Testis (tissue), 5 donors: Measurements from ENCODE around the gene NSUN5. TPM values are rescaled to one million over a fixed set of nuclear protein-coding genes. Genes with fewer than 3 reads are reported as not detected.

Source experiments
- DNase-seq: peaks from one replicate; pipeline ENCODE4 v3.0.0-alpha.2; 2019
- H3K27ac ChIP-seq, 2 donors: fragments of 200-600 bp; sonication (generic); one replicate each; pipeline ENCODE4 v1.5.1; 2019
- H3K27me3 ChIP-seq: fragments of 200-600 bp; sonication (generic); one replicate; pipeline ENCODE4 v1.5.1; 2019
- H3K36me3 ChIP-seq: fragments of 200-600 bp; sonication (generic); one replicate; pipeline ENCODE4 v1.5.1; 2017; ENCODE audit warnings: low read depth; ENCODE audit errors: missing control alignments
- H3K4me1 ChIP-seq: fragments of 200-600 bp; sonication (generic); one replicate; pipeline ENCODE4 v1.5.1; 2019
- H3K4me3 ChIP-seq, 2 donors: fragments of 200-600 bp; sonication (generic); one replicate each; pipeline ENCODE4 v1.5.1; 2017 to 2019
- H3K9me3 ChIP-seq: fragments of 200-600 bp; sonication (generic); one replicate; pipeline ENCODE4 v1.5.1; 2017
- POLR2A ChIP-seq: fragments of 450-650 bp; IDR thresholded peaks from one replicate; pipeline ENCODE4 v1.6.1; 2017; ENCODE audit warnings: antibody characterized with exemption, mild to moderate bottlenecking, moderate library complexity
- WGBS, 2 donors: methylation state at CpG; one replicate each; pipeline ENCODE4 v1.1.5; 2018; 5-methylcytosine and 5-hydroxymethylcytosine counted together
- intact Hi-C: fragments of 100-400 bp; cut with DNase I; formaldehyde crosslinking; loops from one replicate; pipeline ENCODE4 v1.15.1; 2023; ENCODE audit warnings: low total_unique reads
- long read RNA-seq, 2 donors: transcript quantifications; one replicate each; lab custom pipeline, GENCODE V29; 2026
- polyA plus RNA-seq: library from polyadenylated mRNA; stranded (reverse); fragments of 350-450 nt; fragmentation: Illumina TruSeq; extraction: RNeasy Lipid Tissue Mini Kit (QIAGEN cat#74804); gene quantifications from one replicate; pipeline ENCODE4 v1.2.3, GENCODE V29; 2014; ENCODE audit warnings: low read depth, low replicate concordance; ENCODE audit not compliant: insufficient read depth
- total RNA-seq, 2 donors: library from RNA; depleted of rRNA; stranded (reverse); fragments of >200 nt; gene quantifications; one replicate each; pipeline ENCODE4 v1.2.3, GENCODE V29; 2016
- TF ChIP-seq, protein P1 (sequence below), 3 experiments: fragments of 450-650 bp in 2 of 3; fragments of 200-600 bp in 1 of 3; sonication (generic) in 1 of 3; IDR thresholded peaks; one replicate each; pipeline ENCODE4 v1.5.1; 2016 to 2019; ENCODE audit warnings: antibody characterized with exemption in 3 of 3, mild to moderate bottlenecking in 2 of 3, moderate library complexity in 1 of 3

NSUN5 gene
- total RNA-seq, result 10 to 100 TPM; 44.3 to 53.9 TPM
- 36.9 TPM for polyA plus RNA-seq
- long read RNA-seq, donor 1, transcript NSUN5-204 (10 exons, 1,663 nt), result major isoform, 7 of 10 reads
- long read RNA-seq, donor 1, partial matches to known transcripts, result 0 of 10 reads
- long read RNA-seq, donor 1, other reads (novel, unspliced or antisense), result 0 of 10 reads
- long read RNA-seq, donor 2, transcript NSUN5-204 (10 exons, 1,663 nt), result major isoform, 6 of 7 reads
- long read RNA-seq, donor 2, partial matches to known transcripts, result 0 of 7 reads
- long read RNA-seq, donor 2, other reads (novel, unspliced or antisense), result 0 of 7 reads

DNA sequence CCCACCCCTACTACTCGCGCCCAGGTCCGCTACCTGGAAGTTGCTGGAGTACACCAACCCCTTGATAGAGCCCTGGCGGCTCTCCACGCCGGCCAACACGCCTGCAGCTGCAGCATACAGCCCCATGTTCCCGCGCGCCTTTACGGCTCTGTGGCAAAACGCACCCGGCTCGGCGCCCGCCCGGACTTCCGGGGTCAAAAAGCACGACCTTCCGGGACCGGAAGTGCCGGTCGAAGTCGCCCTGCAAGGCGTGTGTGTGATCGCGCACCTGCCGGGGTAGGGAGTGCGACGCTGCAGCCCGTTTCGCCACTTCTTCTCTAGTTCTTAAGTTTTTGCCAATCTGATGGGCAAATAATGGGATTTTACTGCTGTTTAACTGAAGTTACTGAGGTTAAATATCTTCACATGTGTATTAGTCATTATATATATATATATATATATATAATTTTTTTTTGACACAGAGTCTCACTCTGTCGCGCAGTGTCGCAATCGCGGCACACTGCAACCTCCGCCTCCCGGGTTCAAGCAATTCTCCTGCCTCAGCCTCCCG is at the start of gene NSUN5:
TSS of gene NSUN5 (minus strand) at position 162 of the 550 bp plus-strand sequence. CDS start at position 126, 36 bp downstream.
- intact Hi-C loops, result no loop called here
- no peaks in the 10 kb centered on the region for H3K9me3 ChIP-seq
- DNase-seq, result peak; percentile 91
- H3K4me3 ChIP-seq, result peak within 1 kb of the TSS; percentile 78 to 91
- WGBS, 2 donors, result 11 to 19% methylated on average over 20 to 37 of the region's 40 CpGs
- H3K36me3 ChIP-seq, result no peaks in the 10 kb centered on the region
- peak within 1 kb of the TSS; percentile 44 to 45 for H3K27ac ChIP-seq
- no peaks in the 10 kb centered on the region for H3K27me3 ChIP-seq
- H3K4me1 ChIP-seq, result peaks cover 6% of the 10 kb centered on the region
- TF ChIP-seq, protein P1, sequence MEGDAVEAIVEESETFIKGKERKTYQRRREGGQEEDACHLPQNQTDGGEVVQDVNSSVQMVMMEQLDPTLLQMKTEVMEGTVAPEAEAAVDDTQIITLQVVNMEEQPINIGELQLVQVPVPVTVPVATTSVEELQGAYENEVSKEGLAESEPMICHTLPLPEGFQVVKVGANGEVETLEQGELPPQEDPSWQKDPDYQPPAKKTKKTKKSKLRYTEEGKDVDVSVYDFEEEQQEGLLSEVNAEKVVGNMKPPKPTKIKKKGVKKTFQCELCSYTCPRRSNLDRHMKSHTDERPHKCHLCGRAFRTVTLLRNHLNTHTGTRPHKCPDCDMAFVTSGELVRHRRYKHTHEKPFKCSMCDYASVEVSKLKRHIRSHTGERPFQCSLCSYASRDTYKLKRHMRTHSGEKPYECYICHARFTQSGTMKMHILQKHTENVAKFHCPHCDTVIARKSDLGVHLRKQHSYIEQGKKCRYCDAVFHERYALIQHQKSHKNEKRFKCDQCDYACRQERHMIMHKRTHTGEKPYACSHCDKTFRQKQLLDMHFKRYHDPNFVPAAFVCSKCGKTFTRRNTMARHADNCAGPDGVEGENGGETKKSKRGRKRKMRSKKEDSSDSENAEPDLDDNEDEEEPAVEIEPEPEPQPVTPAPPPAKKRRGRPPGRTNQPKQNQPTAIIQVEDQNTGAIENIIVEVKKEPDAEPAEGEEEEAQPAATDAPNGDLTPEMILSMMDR (IDR thresholded peaks at IDR 0.05), result no peak
- TF ChIP-seq POLR2A, result no peak

DNA sequence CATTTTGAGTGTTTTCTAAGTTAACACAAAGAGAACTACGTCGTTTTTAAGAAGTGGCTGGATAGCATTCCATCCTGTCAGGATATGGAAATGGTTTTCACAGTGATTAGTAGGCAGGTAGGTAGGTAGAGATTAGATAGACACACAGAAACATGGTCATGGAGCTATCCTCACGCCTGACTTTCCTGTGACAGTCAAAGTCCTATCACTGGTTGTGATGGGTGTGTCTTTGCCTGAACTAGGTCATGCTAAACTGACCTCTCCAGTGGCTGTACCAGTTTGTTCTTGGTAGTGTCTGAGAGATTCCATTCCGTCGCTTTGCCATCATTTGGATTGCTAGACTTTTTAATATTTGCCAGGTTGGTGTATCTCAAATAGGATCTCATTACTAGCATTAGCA is 47.5 kb upstream of the NSUN5 start:
- intact Hi-C loops, result no loop called here
- no peak for DNase-seq
- H3K27me3 ChIP-seq, result no peaks in the 10 kb centered on the region
- 88 to 90% methylated on average over 5 of the region's 5 CpGs for WGBS, 2 donors
- H3K27ac ChIP-seq, result no peak overlapping the region
- no peaks in the 10 kb centered on the region for H3K9me3 ChIP-seq
- H3K4me1 ChIP-seq, result peaks cover 13% of the 10 kb centered on the region
- H3K4me3 ChIP-seq, result no peak overlapping the region
- H3K36me3 ChIP-seq, result no peaks in the 10 kb centered on the region
- TF ChIP-seq, protein P1 (IDR thresholded peaks at IDR 0.05), result no peak
- no peak for TF ChIP-seq POLR2A

GRCh38 chr7:73354821-73355220 is 46.2 kb upstream of the NSUN5 start:
- 85 to 91% methylated on average over 17 of the region's 17 CpGs for WGBS, 2 donors
- no peak for TF ChIP-seq POLR2A
- TF ChIP-seq, protein P1 (IDR thresholded peaks at IDR 0.05), result no peak
- H3K4me1 ChIP-seq, result peaks cover 13% of the 10 kb centered on the region
- DNase-seq, result no peak
- no peaks in the 10 kb centered on the region for H3K27me3 ChIP-seq
- no peaks in the 10 kb centered on the region for H3K9me3 ChIP-seq
- intact Hi-C loops, result no loop called here
- H3K27ac ChIP-seq, result no peak overlapping the region
- H3K4me3 ChIP-seq, result no peak overlapping the region
- no peaks in the 10 kb centered on the region for H3K36me3 ChIP-seq

GRCh38 chr7:73354196-73354595 is 45.6 kb upstream of the NSUN5 start:
- no peaks in the 10 kb centered on the region for H3K27me3 ChIP-seq
- H3K4me1 ChIP-seq, result peaks cover 13% of the 10 kb centered on the region
- H3K27ac ChIP-seq, result no peak overlapping the region
- intact Hi-C loops, result no loop called here
- H3K9me3 ChIP-seq, result no peaks in the 10 kb centered on the region
- no peaks in the 10 kb centered on the region for H3K36me3 ChIP-seq
- WGBS, 2 donors, result 94% methylated on average over 8 to 9 of the region's 9 CpGs
- TF ChIP-seq POLR2A, result no peak
- TF ChIP-seq, protein P1 (IDR thresholded peaks at IDR 0.05), result no peak
- H3K4me3 ChIP-seq, result no peak overlapping the region
- DNase-seq, result no peak

- Histone ChIP-seq H3K27me3 (no peaks in the 10 kb centered on the region), H3K4me3 (no peak overlapping the region), H3K9me3 (no peaks in the 10 kb centered on the region), H3K27ac (no peak overlapping the region), H3K4me1 (peaks cover 7% of the 10 kb centered on the region), H3K36me3 (no peaks in the 10 kb centered on the region)
- DNase-seq, result no peak
- intact Hi-C loops, result no loop called here
- WGBS, 2 donors, result 88 to 93% methylated on average over 6 of the region's 6 CpGs
- TF ChIP-seq, protein P1 (IDR thresholded peaks at IDR 0.05), result no peak
- TF ChIP-seq POLR2A, result no peak
Observed at GRCh38 chr7:73353243-73353642, 44.6 kb upstream of the NSUN5 start.
